Esophagus squamous epithelium (tissue), 4 donors: ENCODE data around the gene PARP4.

ENCODE experiments used
- POLR2A ChIP-seq, 4 donors: fragments of 450-650 bp; IDR thresholded peaks; one replicate each; pipeline ENCODE4 v1.6.1; 2017; ENCODE audit warnings: antibody characterized with exemption in 4 of 4, mild to moderate bottlenecking in 4 of 4, moderate library complexity in 3 of 4
- TF ChIP-seq, protein P1 (sequence below), 6 experiments: fragments of 450-650 bp in 4 of 6; fragments of 200-600 bp in 2 of 6; sonication (generic) in 2 of 6; IDR thresholded peaks; one replicate each; pipeline ENCODE4 v1.5.1; 2016 to 2019; ENCODE audit warnings: antibody characterized with exemption in 6 of 6, mild to moderate bottlenecking in 4 of 6, moderate library complexity in 4 of 6

DNA sequence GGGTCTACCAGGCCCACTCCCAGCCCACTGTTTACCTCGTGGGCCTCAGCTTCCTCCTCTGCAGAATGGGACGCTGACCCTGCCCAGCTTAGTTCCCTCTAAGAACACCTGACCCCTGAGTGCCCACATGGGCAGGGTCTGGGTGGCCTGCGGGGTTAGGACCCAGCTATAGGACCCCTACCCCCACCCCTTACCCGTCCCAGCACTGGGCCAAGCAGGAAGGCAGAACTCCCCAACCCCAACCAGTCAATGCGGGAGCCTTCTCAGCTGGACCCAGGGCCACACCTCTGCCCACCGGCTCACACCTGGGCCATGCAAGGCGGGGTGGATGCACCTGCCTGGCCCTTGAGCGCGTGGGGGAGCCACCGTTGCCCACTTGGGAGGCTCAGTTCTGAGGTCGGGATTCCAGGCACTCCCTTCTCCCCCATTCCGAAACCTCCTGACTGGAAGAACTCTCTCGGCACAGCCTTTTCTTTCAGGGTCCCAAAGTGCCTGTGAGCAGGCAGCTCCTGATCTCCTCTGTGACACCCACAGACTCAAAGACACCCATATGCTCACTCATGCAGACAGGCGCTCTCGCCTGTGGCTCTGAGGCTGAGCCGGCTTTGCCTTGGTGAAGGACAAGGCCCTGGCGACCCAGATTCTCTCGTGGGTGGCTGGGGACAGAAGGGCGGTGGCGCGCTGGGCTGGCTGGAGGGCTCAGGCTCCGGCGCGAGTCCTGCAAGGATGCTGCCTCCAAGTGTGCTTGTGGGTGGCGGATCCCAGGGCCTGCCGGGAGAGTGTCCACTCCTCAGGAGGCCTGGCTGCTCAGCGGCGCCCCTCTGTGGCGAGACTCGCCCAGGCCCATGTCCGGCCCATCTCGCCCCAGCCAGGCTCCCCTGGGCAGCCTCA lies 27.9 kb upstream of the PARP4 start:
- TF ChIP-seq, protein P1, sequence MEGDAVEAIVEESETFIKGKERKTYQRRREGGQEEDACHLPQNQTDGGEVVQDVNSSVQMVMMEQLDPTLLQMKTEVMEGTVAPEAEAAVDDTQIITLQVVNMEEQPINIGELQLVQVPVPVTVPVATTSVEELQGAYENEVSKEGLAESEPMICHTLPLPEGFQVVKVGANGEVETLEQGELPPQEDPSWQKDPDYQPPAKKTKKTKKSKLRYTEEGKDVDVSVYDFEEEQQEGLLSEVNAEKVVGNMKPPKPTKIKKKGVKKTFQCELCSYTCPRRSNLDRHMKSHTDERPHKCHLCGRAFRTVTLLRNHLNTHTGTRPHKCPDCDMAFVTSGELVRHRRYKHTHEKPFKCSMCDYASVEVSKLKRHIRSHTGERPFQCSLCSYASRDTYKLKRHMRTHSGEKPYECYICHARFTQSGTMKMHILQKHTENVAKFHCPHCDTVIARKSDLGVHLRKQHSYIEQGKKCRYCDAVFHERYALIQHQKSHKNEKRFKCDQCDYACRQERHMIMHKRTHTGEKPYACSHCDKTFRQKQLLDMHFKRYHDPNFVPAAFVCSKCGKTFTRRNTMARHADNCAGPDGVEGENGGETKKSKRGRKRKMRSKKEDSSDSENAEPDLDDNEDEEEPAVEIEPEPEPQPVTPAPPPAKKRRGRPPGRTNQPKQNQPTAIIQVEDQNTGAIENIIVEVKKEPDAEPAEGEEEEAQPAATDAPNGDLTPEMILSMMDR (IDR thresholded peaks at IDR 0.05) = no peak
- TF ChIP-seq POLR2A (IDR thresholded peaks at IDR 0.05) = no peak
